Caco-2 (cell line): ENCODE data around the gene CROCC2. TPM values are rescaled to one million over a fixed set of nuclear protein-coding genes. Genes with fewer than 3 reads are reported as not detected.

Experiments
- BruUV-seq: library from RNA; stranded (reverse); fragments of 400-500 nt; replicated peaks from 2 replicates; lab custom pipeline; 2021; lab: Mats Ljungman, UMichigan
- CTCF ChIA-PET: fragments of 300-600 bp; sonication (Branson Sonifier 250); formaldehyde crosslinking; loops from one replicate; lab custom pipeline; 2022; ENCODE audit warnings: antibody characterized with exemption; lab: Charles Lee
- POLR2A ChIA-PET: fragments of 300-600 bp; sonication (Branson Sonifier 250); formaldehyde crosslinking; loops from one replicate; lab custom pipeline; 2022; ENCODE audit warnings: antibody characterized with exemption; lab: Charles Lee
- DNase-seq, 2 experiments: peaks; one replicate each; pipeline versions ENCODE4 v3.0.0 to v3.0.0-alpha.2; 2020 to 2022
- H3K27me3 ChIP-seq: replicated peaks from 2 replicates; pipeline ENCODE4 v1.6.0; 2011; ENCODE audit warnings: low read length; ENCODE audit not compliant: control insufficient read depth, insufficient read depth
- H3K36me3 ChIP-seq: 2 replicates; pipeline ENCODE4 v1.5.1; 2011; ENCODE audit warnings: low read length; ENCODE audit not compliant: control insufficient read depth, insufficient read depth
- H3K4me1 ChIP-seq: fragments of 250-450 bp; sonication (Bioruptor Pico); 2 replicates; pipeline ENCODE4 v1.5.1; 2020; ENCODE audit warnings: mild to moderate bottlenecking
- H3K4me3 ChIP-seq: 2 replicates; pipeline ENCODE4 v1.5.1; 2011; ENCODE audit warnings: low read depth, mild to moderate bottlenecking, control low read depth, low read length
- H3K9me3 ChIP-seq: fragments of 250-450 bp; sonication (Bioruptor Pico); 2 replicates; pipeline ENCODE4 v1.5.1; 2020; ENCODE audit warnings: mild to moderate bottlenecking, moderate library complexity
- H3K27ac Mint-ChIP-seq: one replicate; pipeline ENCODE4 v1.8.0; 2022; ENCODE audit warnings: mixed read lengths; ENCODE audit not compliant: unreplicated experiment
- H3K27me3 Mint-ChIP-seq: one replicate; pipeline ENCODE4 v1.8.0; 2022; ENCODE audit warnings: mixed read lengths; ENCODE audit not compliant: insufficient read depth, unreplicated experiment
- H3K36me3 Mint-ChIP-seq: one replicate; pipeline ENCODE4 v1.8.0; 2022; ENCODE audit warnings: mild to moderate bottlenecking, mixed read lengths; ENCODE audit not compliant: insufficient read depth, unreplicated experiment
- H3K4me1 Mint-ChIP-seq: one replicate; pipeline ENCODE4 v1.8.0; 2022; ENCODE audit warnings: low read depth, mixed read lengths; ENCODE audit not compliant: unreplicated experiment
- H3K4me3 Mint-ChIP-seq: one replicate; pipeline ENCODE4 v1.8.0; 2022; ENCODE audit warnings: mild to moderate bottlenecking, moderate library complexity, mixed read lengths; ENCODE audit not compliant: unreplicated experiment
- H3K9me3 Mint-ChIP-seq: one replicate; pipeline ENCODE4 v1.8.0; 2022; ENCODE audit warnings: mixed read lengths; ENCODE audit not compliant: unreplicated experiment
- CTCF ChIP-seq, 2 experiments: fragments of 200-600 bp in 1 of 2; IDR thresholded peaks; 1 replicate in 1 of 2; 2 replicates in 1 of 2; pipeline versions ENCODE4 v1.5.1 to v1.8.0; 2011 to 2022; ENCODE audit warnings: antibody characterized with exemption in 1 of 2, control low read depth in 1 of 2, inconsistent platforms in 1 of 2, low read depth in 1 of 2, low read length in 1 of 2, mild to moderate bottlenecking in 1 of 2, moderate library complexity in 1 of 2; ENCODE audit not compliant: insufficient read depth in 1 of 2, severe bottlenecking in 1 of 2, unreplicated experiment in 1 of 2
- intact Hi-C: fragments of 100-400 bp; cut with micrococcal nuclease; formaldehyde crosslinking; loops from one replicate; pipeline ENCODE4 v1.10.0; 2022; ENCODE audit not compliant: unreplicated experiment
- total RNA-seq: library from RNA; stranded (reverse); gene quantifications from 2 replicates; pipeline ENCODE4 v1.2.3, GENCODE V29; 2022

The CROCC2 gene
- total RNA-seq, 1 experiment from 2014 or later: not detected

GRCh38 chr2:240887631-240888030 is 18.5 kb upstream of the CROCC2 start:
- intact Hi-C loops: no loop called here
- Histone ChIP-seq H3K9me3 (no peaks in the 10 kb centered on the region), H3K4me1 (peaks cover 1% of the 10 kb centered on the region), H3K27me3 (no peaks in the 10 kb centered on the region), H3K4me3 (no peak overlapping the region), H3K36me3 (no peaks in the 10 kb centered on the region)
- Mint-ChIP-seq H3K36me3 (peaks cover 35% of the 10 kb centered on the region), H3K27ac (no peak overlapping the region), H3K4me1 (no peaks in the 10 kb centered on the region), H3K27me3 (no peaks in the 10 kb centered on the region), H3K9me3 (no peaks in the 10 kb centered on the region), H3K4me3 (no peak overlapping the region)
- BruUV-seq: no TSS peak
- ChIA-PET POLR2A (no interaction called here), CTCF (no interaction called here)
- no peak for TF ChIP-seq CTCF (IDR thresholded peaks at IDR 0.05; ENCODE audit: insufficient read depth in 1 of 2, low read depth in 1 of 2, low read length in 1 of 2, severe bottlenecking in 1 of 2, unreplicated experiment in 1 of 2)
- no peak for DNase-seq

GRCh38 chr2:240888130-240888889 is 17.8 kb upstream of the CROCC2 start:
- no peak for DNase-seq
- no peak overlapping the region for H3K4me3 Mint-ChIP-seq
- no peak for TF ChIP-seq CTCF (IDR thresholded peaks at IDR 0.05; ENCODE audit: insufficient read depth in 1 of 2, low read depth in 1 of 2, low read length in 1 of 2, severe bottlenecking in 1 of 2, unreplicated experiment in 1 of 2)
- peaks cover 8% of the 10 kb centered on the region for H3K4me1 ChIP-seq
- ChIA-PET POLR2A (no interaction called here), CTCF (no interaction called here)
- H3K36me3 Mint-ChIP-seq: peaks cover 34% of the 10 kb centered on the region
- H3K4me1 Mint-ChIP-seq: no peaks in the 10 kb centered on the region
- no peak overlapping the region for H3K4me3 ChIP-seq
- no peaks in the 10 kb centered on the region for H3K9me3 ChIP-seq
- no peaks in the 10 kb centered on the region for H3K9me3 Mint-ChIP-seq
- no TSS peak for BruUV-seq
- H3K27me3 ChIP-seq: no peaks in the 10 kb centered on the region
- H3K36me3 ChIP-seq: no peaks in the 10 kb centered on the region
- H3K27ac Mint-ChIP-seq: no peak overlapping the region
- intact Hi-C loops: no loop called here
- H3K27me3 Mint-ChIP-seq: no peaks in the 10 kb centered on the region

- peaks cover 12% of the 10 kb centered on the region for H3K4me1 ChIP-seq
- TF ChIP-seq CTCF (IDR thresholded peaks at IDR 0.05; ENCODE audit: insufficient read depth in 1 of 2, low read depth in 1 of 2, low read length in 1 of 2, severe bottlenecking in 1 of 2, unreplicated experiment in 1 of 2): no peak
- intact Hi-C loops: no loop called here
- ChIA-PET POLR2A (no interaction called here), CTCF (no interaction called here)
- no peaks in the 10 kb centered on the region for H3K36me3 ChIP-seq
- Mint-ChIP-seq H3K4me1 (no peaks in the 10 kb centered on the region), H3K4me3 (no peak overlapping the region), H3K36me3 (peaks cover 32% of the 10 kb centered on the region), H3K27me3 (no peaks in the 10 kb centered on the region), H3K27ac (no peak overlapping the region), H3K9me3 (no peaks in the 10 kb centered on the region)
- DNase-seq: no peak
- no peak overlapping the region for H3K4me3 ChIP-seq
- no TSS peak for BruUV-seq
- H3K27me3 ChIP-seq: no peaks in the 10 kb centered on the region
- H3K9me3 ChIP-seq: no peaks in the 10 kb centered on the region
Observed at GRCh38 chr2:240888890-240889573, 17.1 kb upstream of the CROCC2 start.
